Esophagus squamous epithelium (tissue), 5 donors: ENCODE measurements around the gene ADRM1. TPM values are rescaled to one million over a fixed set of nuclear protein-coding genes. Genes with fewer than 3 reads are reported as not detected.

Experiments
- DNase-seq: peaks from one replicate; lab custom pipeline; 2025; lab: John Stamatoyannopoulos, UW
- H3K27ac ChIP-seq, 4 donors: fragments of 200-600 bp; sonication (generic); one replicate each; pipeline ENCODE4 v1.5.1; 2016 to 2019; ENCODE audit warnings: mild to moderate bottlenecking in 1 of 4
- H3K27me3 ChIP-seq, 4 donors: fragments of 200-600 bp; sonication (generic); 1 replicate in 3 of 4; 2 replicates in 1 of 4; pipeline versions ENCODE4 v1.5.1 to v1.6.0; 2017 to 2021; ENCODE audit warnings: antibody characterized with exemption in 1 of 4
- H3K36me3 ChIP-seq, 3 donors: fragments of 200-600 bp; sonication (generic); one replicate each; pipeline ENCODE4 v1.5.1; 2016 to 2019
- H3K4me1 ChIP-seq, 3 donors: fragments of 200-600 bp; sonication (generic); one replicate each; pipeline ENCODE4 v1.5.1; 2017 to 2019
- H3K4me3 ChIP-seq, 4 donors: fragments of 200-600 bp; sonication (generic); 1 replicate in 3 of 4; 2 replicates in 1 of 4; pipeline ENCODE4 v1.5.1; 2016 to 2019; ENCODE audit warnings: mild to moderate bottlenecking in 2 of 4, moderate library complexity in 1 of 4
- H3K9me3 ChIP-seq, 3 donors: fragments of 200-600 bp; sonication (generic); one replicate each; pipeline ENCODE4 v1.5.1; 2016 to 2019
- CTCF ChIP-seq, 6 experiments: fragments of 450-650 bp in 4 of 6; fragments of 200-600 bp in 2 of 6; sonication (generic) in 2 of 6; IDR thresholded peaks; one replicate each; pipeline ENCODE4 v1.5.1; 2016 to 2019; ENCODE audit warnings: antibody characterized with exemption in 6 of 6, mild to moderate bottlenecking in 4 of 6, moderate library complexity in 4 of 6
- POLR2A ChIP-seq, 4 donors: fragments of 450-650 bp; IDR thresholded peaks; one replicate each; pipeline ENCODE4 v1.6.1; 2017; ENCODE audit warnings: antibody characterized with exemption in 4 of 4, mild to moderate bottlenecking in 4 of 4, moderate library complexity in 3 of 4
- WGBS, 2 donors: methylation state at CpG; one replicate each; pipeline ENCODE4 v1.1.5; 2018; 5-methylcytosine and 5-hydroxymethylcytosine counted together
- intact Hi-C: fragments of 100-400 bp; cut with DNase I; formaldehyde crosslinking; loops from one replicate; pipeline ENCODE4 v1.15.0; 2022
- total RNA-seq, 4 donors: library from RNA; depleted of rRNA; stranded (reverse); fragments of >200 nt; gene quantifications; one replicate each; pipeline ENCODE4 v1.1.0, GENCODE V29; 2016
- donor health status: DM: yes; HTN: yes; CAD: no.

Gene ADRM1
- total RNA-seq: 100 to 1,000 TPM; 126 to 173 (median 133) TPM

GRCh38 chr20:62302341-62303061, at the start of gene ADRM1:
Gene ADRM1, plus strand, starts transcription at chr20:62302997. Its CDS starts 572 bp downstream, at chr20:62303569.
- no peaks in the 10 kb centered on the region for H3K27me3 ChIP-seq
- DNase-seq: peak; percentile 70
- H3K36me3 ChIP-seq: peaks cover 17 to 48% (median 21%) of the 10 kb centered on the region in 3 donors
- 0% methylated on average over 2 of the region's 81 CpGs; no CpG with 5 or more reads in 1 of the 2 donors for WGBS, 2 donors
- peaks cover 31 to 56% (median 38%) of the 10 kb centered on the region in 3 donors for H3K4me1 ChIP-seq
- intact Hi-C loops: loop anchor here (5.0 kb wide), 1 partner anchor 80 kb away; no protein-coding TSS in a partner anchor
- peak within 1 kb of the TSS; percentile 98 to 100 (median 99) for H3K27ac ChIP-seq
- H3K9me3 ChIP-seq: no peaks in the 10 kb centered on the region
- TF ChIP-seq CTCF (IDR thresholded peaks at IDR 0.05) (peak; percentile 90 to 99 (median 98)), POLR2A (IDR thresholded peaks at IDR 0.05) (peak in 3 of 4 donors; percentile 24 to 82 (median 63))
- H3K4me3 ChIP-seq: peak within 1 kb of the TSS; percentile 83 to 100 (median 92)

- WGBS, 2 donors: 80 to 81% methylated on average over 4 to 6 of the region's 6 CpGs
Measured at GRCh38 chr20:62253398-62253797, 49.4 kb upstream of the ADRM1 start.

GRCh38 chr20:62254021-62254724, 48.6 kb upstream of the ADRM1 start:
- Histone ChIP-seq H3K36me3 (peaks cover 5 to 64% (median 14%) of the 10 kb centered on the region in 3 donors), H3K4me1 (peaks cover 0 to 49% (median 3%) of the 10 kb centered on the region in 3 donors), H3K4me3 (no peak overlapping the region), H3K9me3 (no peaks in the 10 kb centered on the region), H3K27ac (no peak overlapping the region), H3K27me3 (no peaks in the 10 kb centered on the region)
- no peak for TF ChIP-seq POLR2A (IDR thresholded peaks at IDR 0.05)
- no peak for TF ChIP-seq CTCF (IDR thresholded peaks at IDR 0.05)
- 77 to 81% methylated on average over 9 to 13 of the region's 24 CpGs for WGBS, 2 donors
- intact Hi-C loops: no loop called here
- no peak for DNase-seq

More at GRCh38 chr20:62253398-62253797, 49.4 kb upstream of the ADRM1 start:
- Histone ChIP-seq H3K27ac (no peak overlapping the region), H3K4me1 (peaks cover 0 to 45% (median 3%) of the 10 kb centered on the region in 3 donors), H3K36me3 (peaks cover 0 to 56% (median 11%) of the 10 kb centered on the region in 3 donors), H3K9me3 (no peaks in the 10 kb centered on the region), H3K4me3 (no peak overlapping the region), H3K27me3 (no peaks in the 10 kb centered on the region)
- intact Hi-C loops: no loop called here
- TF ChIP-seq POLR2A (IDR thresholded peaks at IDR 0.05) (no peak), CTCF (IDR thresholded peaks at IDR 0.05) (no peak)
- DNase-seq: no peak

GRCh38 chr20:62255976-62256375, 46.8 kb upstream of the ADRM1 start:
- Histone ChIP-seq H3K9me3 (no peaks in the 10 kb centered on the region), H3K27me3 (no peaks in the 10 kb centered on the region), H3K27ac (no peak overlapping the region), H3K4me3 (no peak overlapping the region), H3K36me3 (peaks cover 9 to 82% (median 27%) of the 10 kb centered on the region in 3 donors), H3K4me1 (peaks cover 0 to 36% (median 3%) of the 10 kb centered on the region in 3 donors)
- intact Hi-C loops: no loop called here
- no peak for TF ChIP-seq CTCF (IDR thresholded peaks at IDR 0.05)
- no peak for TF ChIP-seq POLR2A (IDR thresholded peaks at IDR 0.05)
- WGBS, 2 donors: 88 to 94% methylated on average over 10 of the region's 10 CpGs
- no peak for DNase-seq
